Natural killer cell (primary cell): ENCODE measurements around the gene ABHD17C. TPM values are rescaled to one million over a fixed set of nuclear protein-coding genes. Genes with fewer than 3 reads are reported as not detected.
"Not testable (repeated sequence)": the region's sequence is repeated elsewhere in the genome, so short reads cannot be mapped to it uniquely, and the experiment has no call there.

Experiments used
- ATAC-seq, 3 donors: fragments of 150-1000 bp in 2 of 3; fragments of 200-7000 bp in 1 of 3; cut with Tn5 transposase; 1 replicate in 1 of 3; 2 replicates in 2 of 3; pipeline ENCODE4 v1.10.0; 2021; ENCODE audit warnings: mild to moderate bottlenecking in 2 of 3, moderate library complexity in 2 of 3
- DNase-seq, 2 donors: peaks; one replicate each; pipeline versions ENCODE4 v3.0.0 to v3.0.0-alpha.2; 2013 to 2021; ENCODE audit warnings: mixed read lengths in 1 of 2
- H3K27ac ChIP-seq: one replicate; pipeline ENCODE4 v1.5.1; 2013; ENCODE audit warnings: mild to moderate bottlenecking, low read length
- H3K27me3 ChIP-seq: one replicate; pipeline ENCODE4 v1.6.1; 2013; ENCODE audit warnings: low read length; ENCODE audit not compliant: control insufficient read depth, insufficient read depth
- H3K36me3 ChIP-seq: one replicate; pipeline ENCODE4 v1.6.1; 2013; ENCODE audit warnings: low read length; ENCODE audit not compliant: control insufficient read depth, insufficient read depth
- H3K4me1 ChIP-seq: one replicate; pipeline ENCODE4 v1.6.1; 2013; ENCODE audit warnings: low read length; ENCODE audit not compliant: control insufficient read depth, insufficient read depth
- H3K4me3 ChIP-seq: one replicate; pipeline ENCODE4 v1.5.1; 2013; ENCODE audit warnings: low read length
- H3K9me3 ChIP-seq: one replicate; pipeline ENCODE4 v1.6.1; 2013; ENCODE audit warnings: low read length; ENCODE audit not compliant: control insufficient read depth, insufficient read depth
- H3K27ac Mint-ChIP-seq, 2 donors: one replicate each; pipeline ENCODE4 v1.8.0; 2022; ENCODE audit warnings: mild to moderate bottlenecking in 2 of 2, mixed read lengths in 2 of 2, moderate library complexity in 1 of 2
- H3K27me3 Mint-ChIP-seq, 2 donors: one replicate each; pipeline ENCODE4 v1.8.0; 2022; ENCODE audit warnings: low read depth in 2 of 2, mixed read lengths in 2 of 2
- H3K36me3 Mint-ChIP-seq: one replicate; pipeline ENCODE4 v1.8.0; 2022; ENCODE audit warnings: mixed read lengths
- H3K4me1 Mint-ChIP-seq, 2 donors: one replicate each; pipeline ENCODE4 v1.8.0; 2022; ENCODE audit warnings: mixed read lengths in 2 of 2
- H3K4me3 Mint-ChIP-seq: one replicate; pipeline ENCODE4 v1.8.0; 2022; ENCODE audit warnings: mild to moderate bottlenecking, moderate library complexity, mixed read lengths
- H3K9me3 Mint-ChIP-seq, 2 donors: one replicate each; pipeline ENCODE4 v1.8.0; 2022; ENCODE audit warnings: mixed read lengths in 2 of 2
- WGBS: methylation state at CpG from one replicate; pipeline ENCODE4 v1.1.7; 2013; ENCODE audit warnings: missing lambda C conversion rate; ENCODE audit not compliant: insufficient coverage; 5-methylcytosine and 5-hydroxymethylcytosine counted together
- intact Hi-C: fragments of 100-400 bp; cut with micrococcal nuclease; formaldehyde crosslinking; loops from one replicate; pipeline ENCODE4 v1.14.2; 2022
- total RNA-seq, 4 donors: library from RNA; stranded (reverse); fragments of 120-200 nt in 1 of 4; gene quantifications; one replicate each; pipeline versions ENCODE4 v1.2.3 to v1.2.4, GENCODE V29; 2013 to 2022
- TF ChIP-seq, protein P1 (sequence below): fragments of 200-600 bp; IDR thresholded peaks from one replicate; pipeline ENCODE4 v1.8.0; 2022; ENCODE audit warnings: antibody characterized with exemption

The ABHD17C gene
- total RNA-seq = 1 to 10 TPM; 2.4 to 4.4 (median 4.3) TPM
- 2.1 TPM for total RNA-seq (2013)

DNA sequence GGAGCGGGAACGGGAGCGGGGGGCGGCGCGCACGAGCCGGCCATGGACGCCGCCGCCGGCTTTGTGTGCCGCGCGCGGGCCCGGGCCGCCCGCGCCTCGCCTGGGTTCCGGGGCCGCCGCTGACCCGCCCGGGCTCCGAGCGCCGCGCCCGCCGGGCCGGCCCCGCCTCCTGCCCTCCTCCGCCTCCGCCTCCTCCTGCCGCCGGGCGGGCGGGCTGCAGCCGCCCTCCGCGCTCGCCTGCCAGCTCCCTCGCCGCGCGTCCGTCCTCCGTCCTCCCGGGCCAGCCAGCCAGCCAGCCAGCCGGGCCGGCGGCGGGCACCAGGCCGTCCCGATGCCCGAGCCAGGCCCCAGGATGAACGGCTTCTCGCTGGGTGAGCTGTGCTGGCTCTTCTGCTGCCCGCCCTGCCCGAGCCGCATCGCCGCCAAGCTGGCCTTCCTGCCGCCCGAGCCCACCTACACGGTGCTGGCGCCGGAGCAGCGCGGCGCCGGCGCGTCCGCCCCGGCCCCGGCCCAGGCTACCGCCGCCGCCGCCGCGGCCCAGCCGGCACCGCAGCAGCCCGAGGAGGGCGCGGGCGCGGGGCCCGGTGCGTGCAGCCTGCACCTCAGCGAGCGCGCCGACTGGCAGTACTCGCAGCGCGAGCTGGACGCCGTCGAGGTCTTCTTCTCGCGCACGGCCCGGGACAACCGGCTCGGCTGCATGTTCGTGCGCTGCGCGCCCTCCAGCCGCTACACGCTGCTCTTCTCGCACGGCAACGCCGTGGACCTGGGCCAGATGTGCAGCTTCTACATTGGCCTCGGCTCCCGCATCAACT lies at the start of gene ABHD17C:
Gene ABHD17C (plus strand): TSS at position 212 of the 812 bp plus-strand sequence. CDS start 120 bp downstream, at position 332.
- H3K27me3 Mint-ChIP-seq = peaks cover 1 to 6% of the 10 kb centered on the region in 2 donors
- H3K4me1 Mint-ChIP-seq = peaks cover 17 to 29% of the 10 kb centered on the region in 2 donors
- DNase-seq (peak; percentile 37 to 63), ATAC-seq (peak; percentile 76 to 81 (median 78))
- H3K27ac Mint-ChIP-seq = peak within 1 kb of the TSS; percentile 77 to 83
- TF ChIP-seq, protein P1, sequence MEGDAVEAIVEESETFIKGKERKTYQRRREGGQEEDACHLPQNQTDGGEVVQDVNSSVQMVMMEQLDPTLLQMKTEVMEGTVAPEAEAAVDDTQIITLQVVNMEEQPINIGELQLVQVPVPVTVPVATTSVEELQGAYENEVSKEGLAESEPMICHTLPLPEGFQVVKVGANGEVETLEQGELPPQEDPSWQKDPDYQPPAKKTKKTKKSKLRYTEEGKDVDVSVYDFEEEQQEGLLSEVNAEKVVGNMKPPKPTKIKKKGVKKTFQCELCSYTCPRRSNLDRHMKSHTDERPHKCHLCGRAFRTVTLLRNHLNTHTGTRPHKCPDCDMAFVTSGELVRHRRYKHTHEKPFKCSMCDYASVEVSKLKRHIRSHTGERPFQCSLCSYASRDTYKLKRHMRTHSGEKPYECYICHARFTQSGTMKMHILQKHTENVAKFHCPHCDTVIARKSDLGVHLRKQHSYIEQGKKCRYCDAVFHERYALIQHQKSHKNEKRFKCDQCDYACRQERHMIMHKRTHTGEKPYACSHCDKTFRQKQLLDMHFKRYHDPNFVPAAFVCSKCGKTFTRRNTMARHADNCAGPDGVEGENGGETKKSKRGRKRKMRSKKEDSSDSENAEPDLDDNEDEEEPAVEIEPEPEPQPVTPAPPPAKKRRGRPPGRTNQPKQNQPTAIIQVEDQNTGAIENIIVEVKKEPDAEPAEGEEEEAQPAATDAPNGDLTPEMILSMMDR = no peak
- H3K27ac ChIP-seq = peak within 1 kb of the TSS; percentile 67
- no peaks in the 10 kb centered on the region for H3K9me3 ChIP-seq
- WGBS = under 1% methylated on average over 122 of the region's 122 CpGs
- peaks cover 12% of the 10 kb centered on the region for H3K4me1 ChIP-seq
- peak within 1 kb of the TSS; percentile 94 for H3K4me3 Mint-ChIP-seq
- no peaks in the 10 kb centered on the region for H3K36me3 Mint-ChIP-seq
- H3K9me3 Mint-ChIP-seq = no peaks in the 10 kb centered on the region
- peak within 1 kb of the TSS; percentile 50 for H3K4me3 ChIP-seq
- intact Hi-C loops = no loop called here
- no peaks in the 10 kb centered on the region for H3K36me3 ChIP-seq
- no peaks in the 10 kb centered on the region for H3K27me3 ChIP-seq

DNA sequence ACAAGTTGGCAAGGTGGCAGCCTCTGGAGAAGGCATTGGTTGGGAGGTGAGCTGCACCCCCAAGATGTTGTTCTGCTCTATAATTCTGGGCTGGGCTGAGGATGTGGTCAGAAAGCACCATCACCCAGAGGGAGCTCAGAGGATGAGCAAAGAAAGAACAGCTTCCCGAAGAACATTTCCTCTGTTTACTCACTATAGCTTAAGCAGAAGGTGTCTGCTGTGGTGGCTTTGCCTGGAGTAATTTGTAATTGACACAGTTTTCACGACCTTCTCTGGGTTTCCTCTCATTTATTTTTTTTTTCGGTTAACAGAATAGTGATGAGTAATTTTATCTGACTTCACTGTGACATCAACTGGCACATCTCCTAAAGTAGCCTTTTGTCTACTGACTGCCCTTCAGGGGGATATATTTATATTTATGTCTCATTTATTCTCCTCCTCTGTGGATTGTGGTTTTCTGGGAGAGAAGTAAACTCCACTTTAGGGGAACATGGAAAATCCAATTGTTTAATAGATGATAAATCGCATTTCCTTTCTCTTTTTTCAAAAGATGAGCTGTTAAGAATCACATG lies 49.5 kb upstream of the ABHD17C start:
- Histone ChIP-seq H3K4me3 (no peak overlapping the region), H3K27me3 (no peaks in the 10 kb centered on the region), H3K9me3 (no peaks in the 10 kb centered on the region), H3K36me3 (no peaks in the 10 kb centered on the region), H3K27ac (no peak overlapping the region), H3K4me1 (no peaks in the 10 kb centered on the region)
- intact Hi-C loops = no loop called here
- Mint-ChIP-seq H3K4me3 (no peak overlapping the region), H3K27me3 (peaks cover 0 to 8% of the 10 kb centered on the region in 2 donors), H3K9me3 (no peaks in the 10 kb centered on the region), H3K36me3 (no peaks in the 10 kb centered on the region), H3K4me1 (peaks cover 5 to 6% of the 10 kb centered on the region in 2 donors), H3K27ac (no peak overlapping the region)
- DNase-seq (no peak), ATAC-seq (no peak)
- TF ChIP-seq, protein P1 = no peak
- WGBS = 91% methylated on average over 1 of the region's 4 CpGs

DNA sequence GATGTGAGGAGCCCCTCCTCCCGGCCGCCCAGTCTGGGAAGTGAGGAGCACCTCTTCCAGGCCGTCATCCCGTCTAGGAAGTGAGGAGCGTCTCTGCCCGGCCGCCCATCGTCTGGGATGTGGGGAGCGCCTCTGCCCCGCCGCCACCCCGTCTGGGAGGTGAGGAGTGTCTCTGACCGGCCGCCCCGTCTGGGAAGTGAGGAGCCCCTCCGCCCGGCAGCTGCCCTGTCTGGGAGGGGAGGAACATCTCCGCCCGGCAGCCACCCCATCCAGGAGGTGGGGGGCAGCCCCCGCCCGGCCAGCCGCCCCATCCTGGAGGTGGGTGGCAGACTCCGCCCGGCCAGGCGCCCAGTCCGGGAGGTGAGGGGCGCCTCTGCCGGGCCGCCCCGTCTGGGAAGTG lies 47.7 kb upstream of the ABHD17C start:
- H3K27ac ChIP-seq, intact Hi-C loops, DNase-seq, H3K27ac Mint-ChIP-seq, H3K4me1 Mint-ChIP-seq, H3K9me3 Mint-ChIP-seq, H3K4me3 ChIP-seq, H3K36me3 ChIP-seq, ATAC-seq, H3K4me1 ChIP-seq, H3K4me3 Mint-ChIP-seq, H3K27me3 Mint-ChIP-seq, H3K27me3 ChIP-seq, H3K9me3 ChIP-seq, H3K36me3 Mint-ChIP-seq: not testable (repeated sequence)
- WGBS = 96% methylated on average over 30 of the region's 30 CpGs

DNA sequence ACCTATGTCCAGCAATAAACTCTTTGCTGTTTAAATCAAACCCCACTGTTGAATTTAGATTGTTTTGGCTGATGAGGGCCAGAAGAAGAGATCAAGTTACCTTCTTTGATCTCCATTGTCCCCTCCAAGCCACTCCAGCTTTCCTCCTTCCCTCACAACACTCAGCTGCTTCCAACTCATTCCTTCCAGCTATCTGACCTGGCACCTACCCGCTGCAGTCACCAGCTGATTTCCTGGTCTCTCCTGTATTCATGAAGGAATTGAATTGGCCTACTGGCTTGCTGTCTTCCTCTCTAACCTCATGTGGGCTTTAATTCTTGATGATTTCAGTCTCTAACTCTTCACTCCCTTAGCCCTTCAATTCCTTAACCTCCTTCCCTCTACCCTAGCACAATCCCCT lies 40.8 kb upstream of the ABHD17C start:
- no CpG with 5 or more reads among the region's 1 CpG for WGBS
- intact Hi-C loops = no loop called here
- no peak for ATAC-seq

More for the DNA sequence above, 40.8 kb upstream of the ABHD17C start:
- TF ChIP-seq, protein P1 = no peak
- Mint-ChIP-seq H3K9me3 (peaks cover 0 to 2% of the 10 kb centered on the region in 2 donors), H3K4me3 (no peak overlapping the region), H3K27me3 (peaks cover 10 to 19% of the 10 kb centered on the region in 2 donors), H3K27ac (no peak overlapping the region), H3K4me1 (no peaks in the 10 kb centered on the region), H3K36me3 (no peaks in the 10 kb centered on the region)
- Histone ChIP-seq H3K9me3 (no peaks in the 10 kb centered on the region), H3K36me3 (no peaks in the 10 kb centered on the region), H3K4me3 (no peak overlapping the region), H3K4me1 (no peaks in the 10 kb centered on the region), H3K27ac (no peak overlapping the region), H3K27me3 (no peaks in the 10 kb centered on the region)
- no peak for DNase-seq
